Body of pancreas (tissue), 4 donors: Measurements from ENCODE around the gene DOCK4. TPM values are rescaled to one million over a fixed set of nuclear protein-coding genes. Genes with fewer than 3 reads are reported as not detected.

Experiments used
- ATAC-seq: fragments of 150-250 bp; one replicate; pipeline ENCODE4 v1.9.1; 2016
- DNase-seq, 4 donors: peaks; one replicate each; pipeline ENCODE4 v3.0.0-alpha.2; 2019
- H3K27ac ChIP-seq, 4 donors: fragments of 200-600 bp; sonication (generic); 1 replicate in 3 of 4; 2 replicates in 1 of 4; pipeline versions ENCODE4 v1.5.1 to v1.6.1; 2016 to 2019; ENCODE audit warnings: mild to moderate bottlenecking in 1 of 4, mixed read lengths in 1 of 4, moderate library complexity in 1 of 4
- H3K27me3 ChIP-seq, 2 donors: fragments of 200-600 bp; sonication (generic); one replicate each; pipeline ENCODE4 v1.6.0; 2016; ENCODE audit warnings: mild to moderate bottlenecking in 1 of 2
- H3K36me3 ChIP-seq, 2 donors: fragments of 200-600 bp; sonication (generic); replicated peaks in 1 of 2; 2 replicates each; pipeline ENCODE4 v1.5.1; 2016; ENCODE audit warnings: low read depth in 2 of 2; ENCODE audit not compliant: insufficient read depth in 1 of 2
- H3K4me1 ChIP-seq: fragments of 200-600 bp; sonication (generic); one replicate; pipeline ENCODE4 v1.6.0; 2016
- H3K4me3 ChIP-seq, 2 donors: fragments of 200-600 bp; sonication (generic); 1 replicate in 1 of 2; 2 replicates in 1 of 2; pipeline ENCODE4 v1.5.1; 2016 to 2019
- H3K9me3 ChIP-seq, 3 donors: fragments of 200-600 bp; sonication (generic); 1 replicate in 2 of 3; 2 replicates in 1 of 3; pipeline ENCODE4 v1.5.1; 2016
- CTCF ChIP-seq, 7 experiments: fragments of 450-650 bp in 4 of 7; fragments of 200-600 bp in 3 of 7; sonication (generic) in 3 of 7; IDR thresholded peaks; one replicate each; pipeline ENCODE4 v1.5.1; 2016 to 2019; ENCODE audit warnings: antibody characterized with exemption in 7 of 7
- POLR2A ChIP-seq, 3 donors: fragments of 450-650 bp; IDR thresholded peaks; one replicate each; pipeline ENCODE4 v1.6.1; 2016; ENCODE audit warnings: antibody characterized with exemption in 3 of 3, mild to moderate bottlenecking in 2 of 3
- WGBS, 2 donors: methylation state at CpG; one replicate each; pipeline ENCODE4 v1.1.5; 2017; 5-methylcytosine and 5-hydroxymethylcytosine counted together
- intact Hi-C: fragments of 100-400 bp; cut with DNase I; formaldehyde crosslinking; loops from one replicate; pipeline ENCODE4 v1.15.1; 2023
- total RNA-seq, 2 donors: library from RNA; depleted of rRNA; stranded (reverse); fragments of >200 nt; gene quantifications; one replicate each; pipeline ENCODE4 v1.1.0, GENCODE V29; 2016

The DOCK4 gene
- total RNA-seq, 2 donors from 2014 or later, result 24.9 to 34.6 TPM

- intact Hi-C loops, result no loop called here
- Histone ChIP-seq H3K4me3 (no peak overlapping the region), H3K27ac (no peak overlapping the region), H3K9me3 (no peaks in the 10 kb centered on the region), H3K27me3 (no peaks in the 10 kb centered on the region), H3K4me1 (no peaks in the 10 kb centered on the region), H3K36me3 (no peaks in the 10 kb centered on the region)
- no peak for DNase-seq
- ATAC-seq, result no peak
- WGBS, 2 donors, result 86 to 88% methylated on average over 7 of the region's 7 CpGs
- no peak for TF ChIP-seq POLR2A (IDR thresholded peaks at IDR 0.05)
- TF ChIP-seq CTCF (IDR thresholded peaks at IDR 0.05), result no peak
Measured at GRCh38 chr7:111863269-111863668, 342.9 kb downstream of the DOCK4 start.

GRCh38 chr7:111860248-111860647 lies 346.0 kb downstream of the DOCK4 start:
- no peak for TF ChIP-seq CTCF (IDR thresholded peaks at IDR 0.05)
- TF ChIP-seq POLR2A (IDR thresholded peaks at IDR 0.05), result no peak
- peaks cover 3% of the 10 kb centered on the region for H3K4me1 ChIP-seq
- intact Hi-C loops, result no loop called here
- H3K36me3 ChIP-seq, result no peaks in the 10 kb centered on the region
- no peaks in the 10 kb centered on the region for H3K27me3 ChIP-seq
- WGBS, 2 donors, result 88 to 89% methylated on average over 6 of the region's 6 CpGs
- ATAC-seq (no peak), DNase-seq (no peak)
- no peak overlapping the region for H3K4me3 ChIP-seq
- H3K27ac ChIP-seq, result no peak overlapping the region
- H3K9me3 ChIP-seq, result no peaks in the 10 kb centered on the region

GRCh38 chr7:111858331-111858730 lies 347.9 kb downstream of the DOCK4 start:
- H3K9me3 ChIP-seq, result no peaks in the 10 kb centered on the region
- intact Hi-C loops, result loop anchor here (10.0 kb wide), 1 partner anchor 94 kb away; no protein-coding TSS in a partner anchor
- no peaks in the 10 kb centered on the region for H3K36me3 ChIP-seq
- no peak overlapping the region for H3K27ac ChIP-seq
- TF ChIP-seq CTCF (IDR thresholded peaks at IDR 0.05) (no peak), POLR2A (IDR thresholded peaks at IDR 0.05) (no peak)
- no peak for ATAC-seq
- H3K4me3 ChIP-seq, result no peak overlapping the region
- H3K4me1 ChIP-seq, result peaks cover 7% of the 10 kb centered on the region
- WGBS, 2 donors, result 75 to 80% methylated on average over 3 of the region's 3 CpGs
- H3K27me3 ChIP-seq, result no peaks in the 10 kb centered on the region
- DNase-seq, result no peak

- TF ChIP-seq CTCF (IDR thresholded peaks at IDR 0.05) (peak in 2 of 7 experiments; percentile 15 to 41), POLR2A (IDR thresholded peaks at IDR 0.05) (no peak)
- 32 to 34% methylated on average over 5 of the region's 5 CpGs for WGBS, 2 donors
- intact Hi-C loops, result loop anchor here (10.0 kb wide), 1 partner anchor 91 kb away; no protein-coding TSS in a partner anchor
- H3K36me3 ChIP-seq, result no peaks in the 10 kb centered on the region
- H3K4me1 ChIP-seq, result peaks cover 7% of the 10 kb centered on the region
- peak; percentile 18 to 35 (median 22) for DNase-seq
- H3K27ac ChIP-seq, result no peak overlapping the region
- no peaks in the 10 kb centered on the region for H3K9me3 ChIP-seq
- H3K4me3 ChIP-seq, result no peak overlapping the region
- ATAC-seq, result peak; percentile 38
- no peaks in the 10 kb centered on the region for H3K27me3 ChIP-seq
Measured at GRCh38 chr7:111855842-111856227, 350.4 kb downstream of the DOCK4 start.

GRCh38 chr7:111855161-111855841 lies 350.9 kb downstream of the DOCK4 start:
- no peaks in the 10 kb centered on the region for H3K36me3 ChIP-seq
- peak; percentile 27 to 71 (median 57) for TF ChIP-seq CTCF (IDR thresholded peaks at IDR 0.05)
- no peak for TF ChIP-seq POLR2A (IDR thresholded peaks at IDR 0.05)
- peaks cover 7% of the 10 kb centered on the region for H3K4me1 ChIP-seq
- intact Hi-C loops, result loop anchor here (10.0 kb wide), 1 partner anchor 90 kb away; no protein-coding TSS in a partner anchor
- peak; percentile 74 for ATAC-seq
- H3K27ac ChIP-seq, result no peak overlapping the region
- no peak overlapping the region for H3K4me3 ChIP-seq
- DNase-seq, result peak; percentile 32 to 59 (median 50)
- 19 to 28% methylated on average over 4 of the region's 4 CpGs for WGBS, 2 donors
- no peaks in the 10 kb centered on the region for H3K27me3 ChIP-seq
- no peaks in the 10 kb centered on the region for H3K9me3 ChIP-seq
